Fibroblast of peridontal ligament (primary cell): Measurements from ENCODE around the gene NDUFAF3.
"Not testable (repeated sequence)": the region's sequence is repeated elsewhere in the genome, so short reads cannot be mapped to it uniquely, and the experiment has no call there.

Source experiments
- DNase-seq: peaks from one replicate; pipeline ENCODE4 v3.0.0-alpha.2; 2010; ENCODE audit errors: extremely low read depth

The NDUFAF3 gene

DNA sequence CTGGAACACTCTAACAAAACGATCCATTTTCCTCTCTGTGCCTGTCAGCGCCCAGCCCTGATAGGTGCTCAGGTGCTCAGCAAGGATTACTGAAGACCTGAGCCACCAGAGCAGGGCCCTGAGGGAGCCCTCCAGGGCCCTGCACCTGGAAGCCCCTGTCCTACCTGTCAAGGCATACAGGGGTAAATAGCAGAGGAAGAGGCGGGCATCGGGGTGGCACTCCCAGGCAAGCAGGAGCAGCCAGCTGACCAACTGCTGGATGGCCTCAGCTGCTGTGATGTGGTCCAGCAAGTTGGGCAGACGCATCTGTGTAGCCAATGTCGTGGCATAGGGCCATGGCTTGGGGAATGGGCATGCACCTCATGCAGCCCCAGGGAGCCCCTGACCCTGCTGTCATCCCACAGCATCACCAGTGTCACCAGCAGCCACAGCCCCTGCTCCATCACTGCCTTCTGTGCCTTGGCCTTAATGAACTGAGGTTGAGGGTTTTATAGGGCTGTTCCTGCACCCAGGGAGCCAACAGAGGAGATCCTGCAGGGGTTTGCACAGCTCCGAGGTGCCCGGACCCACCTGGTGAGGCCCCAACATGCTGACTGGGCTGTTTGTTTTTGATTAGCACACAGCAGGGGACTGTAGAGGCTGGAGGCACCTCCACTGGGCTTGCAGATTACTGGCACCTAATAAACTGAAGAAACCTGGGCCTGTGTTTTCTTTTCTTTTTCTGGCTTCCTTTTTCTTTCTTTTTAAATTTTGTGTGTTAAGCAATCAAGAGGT, 22.6 kb upstream of the NDUFAF3 start:
- no peak for DNase-seq

DNA sequence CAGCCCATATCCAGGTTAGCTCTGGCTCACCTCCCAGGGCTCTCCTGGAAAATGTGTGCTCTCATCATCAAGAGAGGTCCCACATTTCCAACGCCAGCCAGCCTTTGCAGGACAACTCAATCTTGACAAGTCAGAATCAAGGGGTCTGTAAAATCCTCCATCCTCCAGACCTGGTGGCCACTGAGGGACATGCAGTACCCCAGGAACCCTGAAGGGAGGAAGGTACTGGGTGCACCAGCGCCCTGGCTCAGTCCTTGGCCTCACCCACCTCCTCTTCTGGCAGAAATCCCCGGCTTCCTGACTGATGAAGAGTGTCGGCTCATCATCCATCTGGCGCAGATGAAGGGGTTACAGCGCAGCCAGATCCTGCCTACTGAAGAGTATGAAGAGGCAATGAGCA, 20.8 kb upstream of the NDUFAF3 start:
- DNase-seq = no peak

DNA sequence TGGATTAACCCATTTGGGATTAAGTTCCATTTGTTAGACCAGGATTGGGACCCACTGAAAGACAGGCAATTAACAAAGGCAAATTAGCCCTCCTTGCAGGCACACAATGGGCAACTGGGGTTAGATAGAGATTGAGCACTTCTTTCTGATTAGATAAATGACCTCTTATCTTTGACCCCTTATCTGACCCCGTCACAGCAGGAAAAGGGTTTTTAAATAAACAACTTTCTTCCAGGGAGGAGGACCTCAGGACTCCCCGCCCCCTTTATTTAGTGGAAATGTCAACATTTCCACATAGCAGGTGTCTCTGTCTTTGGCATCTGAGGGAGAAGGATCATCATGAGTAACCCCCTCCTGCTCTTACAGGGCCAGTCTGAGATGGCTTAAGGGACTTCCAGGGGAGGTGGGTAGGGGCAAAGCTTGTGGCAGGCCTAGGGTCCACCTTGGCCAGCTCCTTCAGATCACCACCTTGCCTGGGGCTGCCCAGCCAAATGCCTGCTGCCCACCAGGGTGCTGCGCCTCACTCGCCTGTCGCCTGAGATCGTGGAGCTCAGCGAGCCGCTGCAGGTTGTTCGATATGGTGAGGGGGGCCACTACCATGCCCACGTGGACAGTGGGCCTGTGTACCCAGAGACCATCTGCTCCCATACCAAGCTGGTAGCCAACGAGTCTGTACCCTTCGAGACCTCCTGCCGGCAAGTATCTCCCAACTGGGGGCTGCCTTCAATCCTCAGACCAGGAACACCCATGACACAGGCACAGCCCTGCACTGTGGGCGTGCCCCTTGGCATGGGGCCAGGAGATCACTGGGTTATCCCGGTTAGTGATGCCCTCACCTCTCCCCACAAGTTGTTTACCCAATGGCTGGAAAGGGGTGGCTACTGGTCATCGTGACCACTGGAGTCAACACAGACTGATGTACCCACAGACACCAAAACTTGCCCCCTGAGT, 17.3 kb upstream of the NDUFAF3 start:
- DNase-seq = no peak

DNA sequence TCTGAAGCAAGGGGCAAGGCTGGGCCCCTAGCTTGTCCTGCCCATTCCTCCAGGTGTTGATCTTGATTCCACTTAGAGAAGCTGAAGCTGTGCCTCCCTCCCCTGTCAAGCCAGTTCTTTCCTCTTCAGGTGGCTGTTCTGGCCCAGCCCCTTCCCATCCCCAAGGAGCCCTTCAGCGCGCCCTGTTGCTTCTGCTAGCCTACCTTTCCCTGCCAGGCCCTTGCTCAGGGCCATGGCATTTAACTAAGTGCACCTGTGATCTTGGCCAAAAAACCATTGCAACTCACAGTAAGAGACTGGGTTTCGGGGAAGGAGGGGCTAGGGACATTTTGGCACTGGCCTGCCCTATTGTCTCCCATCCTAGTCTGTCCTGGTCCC, 16.6 kb upstream of the NDUFAF3 start:
- no peak for DNase-seq

DNA sequence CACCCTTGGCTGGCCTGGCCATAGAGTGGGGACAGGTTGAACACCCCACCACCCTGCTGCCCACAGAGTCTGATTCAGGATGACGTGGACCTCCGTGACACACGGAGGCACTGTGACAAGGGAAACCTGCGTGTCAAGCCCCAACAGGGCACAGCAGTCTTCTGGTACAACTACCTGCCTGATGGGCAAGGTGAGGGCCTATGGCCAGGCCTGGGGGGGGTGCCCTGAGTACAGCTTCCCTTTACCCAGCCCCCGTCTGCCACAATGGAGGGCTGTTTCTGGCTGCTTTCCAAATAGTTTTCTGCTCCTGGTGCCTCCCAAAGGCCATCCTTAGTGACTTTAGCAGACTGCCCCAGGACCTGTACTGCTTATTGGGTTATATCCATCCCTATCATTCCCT, 15.9 kb upstream of the NDUFAF3 start:
- no peak for DNase-seq

DNA sequence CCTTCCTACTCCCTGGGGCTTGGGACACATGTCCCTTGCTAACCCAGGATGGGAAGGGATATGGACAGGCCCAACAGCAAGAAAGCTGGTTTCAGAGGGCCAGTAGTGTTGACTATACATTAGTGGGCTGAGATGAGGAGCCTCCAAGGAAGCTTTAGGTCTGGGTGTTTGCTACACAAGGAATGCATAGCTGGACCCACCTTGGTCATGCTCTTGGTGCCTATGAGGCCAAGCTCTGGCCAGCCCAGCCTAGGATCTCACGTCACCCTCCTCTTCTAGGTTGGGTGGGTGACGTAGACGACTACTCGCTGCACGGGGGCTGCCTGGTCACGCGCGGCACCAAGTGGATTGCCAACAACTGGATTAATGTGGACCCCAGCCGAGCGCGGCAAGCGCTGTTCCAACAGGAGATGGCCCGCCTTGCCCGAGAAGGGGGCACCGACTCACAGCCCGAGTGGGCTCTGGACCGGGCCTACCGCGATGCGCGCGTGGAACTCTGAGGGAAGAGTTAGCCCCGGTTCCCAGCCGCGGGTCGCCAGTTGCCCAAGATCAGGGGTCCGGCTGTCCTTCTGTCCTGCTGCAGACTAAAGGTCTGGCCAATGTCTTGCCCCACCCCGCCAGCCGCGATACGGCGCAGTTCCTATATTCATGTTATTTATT, 15.4 kb upstream of the NDUFAF3 start:
- DNase-seq = peak; percentile 77

DNA sequence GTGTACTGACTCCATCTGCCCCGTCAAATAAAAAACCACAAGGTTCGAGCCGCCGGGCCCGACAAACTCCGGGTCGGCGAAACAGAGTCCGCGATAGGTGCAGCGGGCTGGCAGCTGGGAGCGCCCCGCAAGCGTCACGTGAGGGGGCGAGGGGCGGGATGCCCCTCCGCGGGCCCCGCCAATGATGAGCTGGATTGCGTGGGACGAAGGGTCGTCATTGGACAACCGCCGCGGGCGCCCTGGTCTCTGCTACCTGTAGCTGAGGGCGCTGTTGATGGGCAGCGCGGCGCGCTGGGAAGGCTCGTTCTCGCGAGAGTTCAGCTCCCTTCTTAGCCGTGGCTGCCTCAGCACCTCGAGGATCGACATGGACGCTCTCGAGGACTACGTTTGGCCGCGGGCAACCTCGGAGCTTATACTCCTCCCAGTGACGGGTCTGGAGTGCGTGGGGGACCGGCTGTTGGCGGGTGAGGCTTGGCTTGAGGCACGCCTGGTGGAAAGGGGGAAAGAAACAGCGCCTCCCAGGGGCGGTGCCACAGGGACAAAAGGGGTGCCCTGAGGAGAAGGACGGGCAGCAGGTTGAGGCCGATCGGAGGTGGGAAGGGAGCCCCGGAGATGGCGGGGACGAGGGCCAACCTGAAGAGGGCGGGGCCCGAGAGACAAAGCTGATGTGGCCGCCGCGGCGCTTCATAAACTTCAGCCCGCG, 14.7 kb upstream of the NDUFAF3 start, which contains the start of gene WDR6:
Gene WDR6 (plus strand): TSS at position 324 of the 703 bp plus-strand sequence. CDS start 41 bp downstream, at position 365.
- peak; percentile 97 for DNase-seq

DNA sequence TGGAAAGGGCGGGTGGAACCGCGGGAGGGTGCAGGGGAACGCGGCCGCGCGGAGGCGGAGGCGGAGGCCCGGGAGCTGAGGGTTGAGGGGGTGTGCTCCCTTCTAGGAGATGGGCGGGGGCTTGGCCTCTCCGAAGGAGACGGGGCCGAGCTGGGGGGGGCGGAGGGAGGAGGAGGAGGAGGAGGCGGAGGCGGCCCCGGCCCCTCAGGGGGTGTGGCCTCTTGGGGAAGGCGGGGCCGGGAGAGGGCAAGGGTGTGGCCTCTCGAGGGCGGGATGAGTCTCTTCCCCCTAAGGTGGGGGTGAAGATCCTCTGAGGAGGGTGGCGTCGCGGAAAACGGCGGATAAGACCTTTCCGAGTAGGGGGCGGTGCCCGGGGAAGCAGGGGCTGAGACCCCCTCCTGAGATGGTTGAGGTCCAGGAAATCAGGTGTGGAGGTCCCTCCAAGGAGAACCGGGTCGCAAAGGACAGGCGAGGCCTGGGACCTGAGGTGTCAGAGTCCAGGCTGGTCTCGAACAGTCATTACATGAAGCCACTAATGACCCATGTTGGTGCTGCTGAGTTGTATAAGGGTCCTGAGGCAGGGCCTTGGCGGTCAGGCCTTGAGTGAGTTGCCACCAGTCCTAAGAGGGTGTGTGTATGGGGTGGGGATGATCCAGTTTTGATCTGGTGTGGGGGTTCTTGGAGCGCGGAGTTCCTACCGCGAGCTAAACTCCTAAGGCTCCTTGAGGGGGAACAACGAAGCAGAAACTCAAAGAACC, 14.0 kb upstream of the NDUFAF3 start:
- peak; percentile 85 for DNase-seq

DNA sequence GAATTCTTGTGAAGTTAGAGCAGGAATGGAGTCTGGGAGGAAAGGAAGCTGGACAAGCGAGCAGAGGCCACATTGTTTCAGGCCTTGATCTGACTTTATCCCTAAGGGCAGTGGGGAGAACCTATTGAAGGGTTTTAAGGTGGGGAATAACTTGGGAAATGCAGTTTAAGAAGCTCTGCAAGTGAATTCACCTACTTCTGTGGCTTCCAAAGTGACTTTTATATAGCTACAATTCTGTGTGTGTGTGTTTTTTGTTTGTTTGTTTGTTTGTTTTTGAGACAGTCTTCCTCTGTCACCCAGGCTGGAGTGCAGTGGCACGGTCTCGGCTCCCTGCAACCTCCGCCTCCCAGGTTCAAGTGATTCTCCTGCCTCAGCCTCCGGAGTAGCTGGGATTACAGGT, 13.3 kb upstream of the NDUFAF3 start:
- DNase-seq = not testable (repeated sequence)

DNA sequence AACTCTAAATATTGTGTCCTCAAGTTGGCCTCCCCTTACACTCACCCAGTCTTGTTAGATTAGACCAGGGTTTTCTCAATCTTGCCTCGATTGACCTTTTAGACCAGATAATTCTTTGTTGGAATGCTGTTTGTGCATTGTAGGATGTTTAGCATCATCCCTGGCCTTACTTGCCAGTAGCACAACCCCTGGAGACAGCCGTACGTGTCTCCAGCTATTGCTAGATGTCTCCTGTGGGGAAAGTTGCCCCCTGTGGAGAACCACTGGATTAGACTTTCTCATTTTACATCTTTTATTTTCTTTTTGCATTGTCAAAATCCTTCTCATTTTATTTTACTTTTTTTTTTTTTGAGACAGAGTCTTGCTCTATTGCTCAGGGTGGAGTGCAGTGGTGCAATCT, 12.5 kb upstream of the NDUFAF3 start:
- DNase-seq = no peak

DNA sequence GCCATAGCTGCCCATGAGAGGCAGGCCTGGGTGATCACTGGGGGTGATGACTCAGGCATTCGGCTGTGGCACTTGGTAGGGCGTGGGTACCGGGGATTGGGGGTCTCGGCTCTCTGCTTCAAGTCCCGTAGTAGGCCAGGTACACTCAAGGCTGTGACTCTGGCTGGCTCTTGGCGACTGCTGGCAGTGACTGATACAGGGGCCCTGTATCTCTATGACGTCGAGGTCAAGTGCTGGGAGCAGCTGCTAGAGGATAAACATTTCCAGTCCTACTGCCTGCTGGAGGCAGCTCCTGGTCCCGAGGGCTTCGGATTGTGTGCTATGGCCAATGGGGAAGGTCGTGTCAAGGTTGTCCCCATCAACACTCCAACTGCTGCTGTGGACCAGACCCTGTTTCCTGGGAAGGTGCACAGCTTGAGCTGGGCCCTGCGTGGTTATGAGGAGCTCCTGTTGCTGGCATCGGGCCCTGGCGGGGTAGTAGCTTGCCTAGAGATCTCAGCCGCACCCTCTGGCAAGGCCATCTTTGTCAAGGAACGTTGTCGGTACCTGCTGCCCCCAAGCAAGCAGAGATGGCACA, 9.4 kb upstream of the NDUFAF3 start:
- DNase-seq = no peak

DNA sequence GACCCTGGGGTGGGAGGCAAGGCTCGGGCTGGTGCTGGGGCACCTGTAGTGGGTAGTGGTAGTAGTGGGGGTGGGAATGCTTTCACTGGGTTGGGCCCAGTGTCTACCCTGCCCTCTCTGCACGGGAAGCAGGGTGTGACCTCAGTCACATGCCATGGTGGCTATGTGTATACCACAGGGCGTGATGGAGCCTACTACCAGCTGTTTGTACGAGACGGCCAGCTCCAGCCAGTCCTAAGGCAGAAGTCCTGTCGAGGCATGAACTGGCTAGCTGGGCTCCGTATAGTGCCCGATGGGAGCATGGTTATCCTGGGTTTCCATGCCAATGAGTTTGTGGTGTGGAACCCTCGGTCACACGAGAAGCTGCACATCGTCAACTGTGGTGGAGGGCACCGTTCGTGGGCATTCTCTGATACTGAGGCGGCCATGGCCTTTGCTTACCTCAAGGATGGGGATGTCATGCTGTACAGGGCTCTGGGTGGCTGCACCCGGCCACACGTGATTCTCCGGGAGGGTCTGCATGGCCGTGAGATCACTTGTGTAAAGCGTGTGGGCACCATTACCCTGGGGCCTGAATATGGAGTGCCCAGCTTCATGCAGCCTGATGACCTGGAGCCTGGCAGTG, 8.7 kb upstream of the NDUFAF3 start:
- DNase-seq = no peak

DNA sequence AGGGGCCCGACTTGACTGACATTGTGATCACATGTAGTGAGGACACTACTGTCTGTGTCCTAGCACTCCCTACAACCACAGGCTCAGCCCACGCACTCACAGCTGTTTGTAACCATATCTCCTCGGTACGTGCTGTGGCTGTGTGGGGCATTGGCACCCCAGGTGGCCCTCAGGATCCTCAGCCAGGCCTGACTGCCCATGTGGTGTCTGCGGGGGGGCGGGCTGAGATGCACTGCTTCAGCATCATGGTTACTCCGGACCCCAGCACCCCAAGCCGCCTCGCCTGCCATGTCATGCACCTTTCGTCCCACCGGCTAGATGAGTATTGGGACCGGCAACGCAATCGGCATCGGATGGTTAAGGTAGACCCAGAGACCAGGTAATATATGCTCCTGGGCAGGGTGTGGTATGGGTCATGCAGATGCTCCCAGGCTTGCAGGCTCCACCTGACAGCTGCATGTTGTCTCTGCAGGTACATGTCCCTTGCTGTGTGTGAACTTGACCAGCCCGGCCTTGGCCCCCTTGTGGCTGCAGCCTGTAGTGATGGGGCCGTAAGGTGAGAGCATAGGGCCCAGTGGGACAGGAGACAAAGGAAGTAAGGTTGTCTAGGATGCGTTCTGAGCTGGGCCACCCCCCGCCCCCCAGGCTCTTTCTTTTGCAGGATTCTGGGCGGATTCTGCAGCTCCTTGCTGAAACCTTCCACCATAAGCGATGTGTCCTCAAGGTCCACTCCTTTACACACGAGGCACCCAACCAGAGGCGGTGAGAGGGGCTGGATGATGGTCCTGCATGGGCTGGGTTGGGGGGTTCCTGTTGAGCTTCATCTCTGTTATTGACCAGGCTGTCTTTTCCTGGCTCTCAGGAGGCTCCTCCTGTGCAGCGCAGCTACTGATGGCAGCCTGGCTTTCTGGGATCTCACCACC, 7.9 kb upstream of the NDUFAF3 start:
- no peak for DNase-seq

DNA sequence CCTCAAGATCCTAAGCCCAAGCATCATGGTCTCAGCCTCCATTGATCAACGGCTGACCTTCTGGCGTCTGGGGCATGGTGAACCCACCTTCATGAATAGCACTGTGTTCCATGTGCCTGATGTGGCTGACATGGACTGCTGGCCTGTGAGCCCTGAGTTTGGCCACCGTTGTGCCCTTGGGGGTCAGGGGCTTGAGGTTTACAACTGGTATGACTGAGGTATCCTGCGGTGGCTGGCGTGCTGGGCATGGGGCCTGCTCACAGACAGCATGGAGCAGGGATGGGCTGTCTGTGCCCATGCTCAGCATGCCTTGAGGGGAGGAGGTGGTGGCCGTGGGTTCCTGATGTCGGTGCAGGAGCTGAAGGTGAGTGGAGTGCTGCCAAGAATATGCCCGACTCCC, 6.8 kb upstream of the NDUFAF3 start:
- DNase-seq = no peak

DNA sequence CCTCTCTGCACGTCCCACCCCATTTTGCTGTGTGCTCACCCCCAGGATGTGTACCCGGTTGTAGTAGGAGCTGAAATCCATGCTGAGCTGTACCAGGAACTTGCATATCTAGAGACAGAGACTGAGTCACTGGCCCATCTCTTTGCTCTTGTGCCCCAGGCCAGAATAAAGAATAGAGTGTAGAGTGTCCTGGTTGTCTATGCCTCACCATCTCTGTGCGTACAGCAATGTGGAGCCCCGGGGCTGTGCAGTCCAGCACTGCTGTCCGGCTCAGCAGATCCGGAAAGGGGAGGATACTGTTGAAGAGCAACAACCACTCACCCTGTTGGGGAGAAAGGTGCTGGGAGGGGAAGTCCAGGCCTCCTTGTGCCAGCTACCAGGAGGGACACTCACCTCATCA, 6.2 kb upstream of the NDUFAF3 start:
- DNase-seq = no peak

DNA sequence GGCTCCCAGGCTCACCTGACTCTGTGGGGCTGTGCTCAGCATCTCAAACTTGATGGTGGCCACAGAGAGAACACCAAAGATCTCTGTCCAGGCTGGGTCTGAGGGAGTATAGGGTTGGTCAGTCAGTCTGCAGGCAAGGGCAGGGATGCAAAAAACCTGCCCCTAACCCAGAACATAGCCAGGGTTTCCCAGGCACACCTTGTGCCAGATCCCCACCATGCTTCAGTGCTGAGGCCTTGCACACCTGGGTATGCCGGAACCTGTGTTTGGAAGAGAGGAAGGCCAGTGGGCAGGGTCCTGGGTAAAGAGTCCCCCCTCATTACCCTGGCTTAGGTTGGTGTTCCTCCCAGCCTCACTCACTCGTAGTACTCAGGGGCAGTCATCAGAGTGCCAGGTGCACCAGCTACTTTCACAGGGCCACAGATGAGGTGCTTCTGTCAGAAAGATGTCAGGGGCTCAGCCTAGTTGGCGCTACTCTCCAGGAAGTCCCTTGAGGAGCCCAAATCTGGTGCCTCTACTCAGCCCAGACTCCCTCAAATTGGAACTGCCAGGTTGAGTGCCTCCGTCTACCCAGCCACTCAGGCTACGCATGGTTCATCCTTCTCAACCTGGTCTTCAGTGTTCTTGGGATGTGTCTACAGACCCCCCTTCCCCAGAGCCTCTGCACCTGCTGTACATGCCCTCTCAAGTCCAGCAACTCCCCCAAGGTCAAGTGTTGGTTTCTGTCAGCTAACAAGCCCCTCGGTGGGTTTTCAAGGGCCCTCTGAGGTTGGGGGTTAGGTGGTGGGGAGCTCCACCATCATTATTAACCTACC, 5.3 kb upstream of the NDUFAF3 start:
- DNase-seq = no peak

DNA sequence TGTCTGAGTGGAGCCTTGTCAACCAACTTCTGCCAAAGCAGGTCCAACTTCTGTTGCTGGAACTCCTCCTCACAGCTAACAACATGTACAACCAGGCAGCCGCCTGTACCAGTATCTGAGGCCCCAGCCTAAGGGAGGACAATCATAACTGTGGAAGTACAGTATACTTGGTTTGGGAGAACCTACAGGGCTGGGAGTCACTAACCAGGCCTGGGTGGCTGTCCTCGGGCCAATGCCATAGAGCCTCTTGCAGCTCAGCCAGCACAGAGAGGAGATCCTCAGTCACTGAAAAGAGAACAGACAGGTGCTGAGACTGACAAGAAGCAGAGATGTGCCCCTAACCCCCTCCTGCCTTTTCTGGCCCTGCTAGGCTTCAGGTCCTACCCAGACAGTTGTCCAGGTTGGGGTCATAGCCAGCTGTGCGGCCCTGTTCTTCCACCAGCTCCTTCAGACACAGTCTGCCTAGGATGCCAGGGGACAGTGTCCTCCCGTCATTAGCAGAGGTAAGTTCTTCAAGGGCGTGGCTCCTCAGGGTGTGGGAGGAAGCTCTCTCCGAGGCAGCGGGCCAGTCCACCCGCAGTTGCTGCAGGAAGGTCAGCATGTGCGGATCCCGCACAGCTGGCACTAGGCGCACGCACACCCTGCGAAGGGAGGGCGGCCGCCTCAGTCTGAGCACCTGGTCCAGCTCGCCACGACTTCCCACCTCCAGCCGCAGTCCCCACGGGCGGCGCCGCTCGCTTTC, 4.5 kb upstream of the NDUFAF3 start:
- DNase-seq = no peak
